ENCODE data around the gene NTRK3.

NTRK3 gene

DNA sequence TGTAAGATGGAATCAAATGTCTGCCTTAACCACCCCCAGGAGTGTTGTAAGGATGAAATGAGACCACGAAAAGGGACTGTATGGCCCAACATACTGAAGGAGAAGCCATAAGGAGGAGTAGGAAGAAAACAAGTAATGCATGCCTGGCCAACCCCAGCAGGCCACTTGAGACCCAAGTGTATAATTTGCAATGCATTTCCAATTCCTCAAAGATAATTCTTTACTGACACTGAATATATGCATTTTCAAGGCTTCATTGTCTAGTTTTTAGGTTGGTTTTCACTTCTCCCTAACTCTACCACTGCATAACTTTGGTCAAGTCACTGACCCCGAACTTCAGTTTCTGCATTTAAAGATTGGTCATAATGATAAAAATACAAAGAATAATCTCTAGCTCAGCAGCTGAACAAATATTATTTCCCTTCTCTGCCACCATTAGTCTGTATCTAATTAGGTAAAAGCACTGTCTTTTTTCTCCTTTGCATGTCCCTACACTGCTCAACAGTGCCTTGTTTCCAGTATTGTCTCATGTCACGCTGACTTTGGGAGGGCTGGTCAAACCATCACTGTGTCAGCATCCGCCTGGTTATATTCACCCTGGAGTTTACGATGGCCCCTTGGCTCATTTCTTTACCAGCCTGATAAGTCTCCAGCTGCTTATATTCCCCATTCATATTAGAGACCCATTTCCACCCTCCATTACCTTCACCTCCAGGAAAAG lies 378.6 kb downstream of the NTRK3 start:
- H3K27ac ChIP-seq (ENCODE audit: low read depth, low read length): no peak overlapping the region
- no peak overlapping the region for H3K9ac ChIP-seq (ENCODE audit: low read depth, low read length)
- H3K4me3 ChIP-seq (ENCODE audit: low read depth, low read length): no peak overlapping the region
- H3K4me1 ChIP-seq (ENCODE audit: control insufficient read depth, insufficient read depth, low read length): no peaks in the 10 kb centered on the region
- no peaks in the 10 kb centered on the region for H3K27me3 ChIP-seq (ENCODE audit: control insufficient read depth, insufficient read depth, low read length)
- no peaks in the 10 kb centered on the region for H3K36me3 ChIP-seq (ENCODE audit: control insufficient read depth, insufficient read depth, low read length)
- no peaks in the 10 kb centered on the region for H3K9me3 ChIP-seq (ENCODE audit: control insufficient read depth, insufficient read depth, low read length)

DNA sequence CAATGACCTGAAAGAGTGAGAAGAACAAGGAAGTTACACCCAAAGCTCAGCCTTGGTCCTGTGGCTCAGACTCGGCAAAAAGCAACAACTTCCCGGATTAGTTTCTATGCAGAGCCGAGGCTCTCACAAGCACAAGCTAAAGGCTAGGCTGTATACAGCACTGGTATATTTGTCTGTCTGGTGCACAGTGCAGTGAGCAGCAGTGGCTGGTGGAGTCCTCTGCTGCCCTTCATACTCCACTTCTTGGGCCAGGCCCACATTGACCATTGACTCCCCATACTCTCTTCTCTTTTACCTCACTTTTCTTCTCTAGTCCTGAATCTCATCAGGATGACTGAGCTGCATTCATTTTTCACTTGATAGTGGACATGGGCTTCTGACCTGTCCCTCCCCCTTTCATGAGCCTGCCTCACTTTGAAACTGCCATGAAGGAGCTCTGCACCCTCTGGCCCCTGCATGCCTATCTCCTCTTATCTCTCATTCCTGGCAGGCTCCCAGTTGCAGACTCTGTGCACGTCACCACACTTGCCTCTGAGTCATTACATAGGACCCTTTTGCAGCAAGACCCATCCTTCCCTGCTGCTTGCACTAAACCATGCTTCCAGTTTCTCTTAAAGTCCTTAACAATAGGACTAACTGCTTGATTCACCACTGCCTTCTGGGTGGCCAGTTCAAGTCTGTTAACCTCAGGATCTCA lies 379.3 kb downstream of the NTRK3 start:
- Histone ChIP-seq H3K27ac (ENCODE audit: low read depth, low read length) (no peak overlapping the region), H3K27me3 (ENCODE audit: control insufficient read depth, insufficient read depth, low read length) (no peaks in the 10 kb centered on the region), H3K9ac (ENCODE audit: low read depth, low read length) (no peak overlapping the region), H3K9me3 (ENCODE audit: control insufficient read depth, insufficient read depth, low read length) (no peaks in the 10 kb centered on the region), H3K36me3 (ENCODE audit: control insufficient read depth, insufficient read depth, low read length) (no peaks in the 10 kb centered on the region), H3K4me3 (ENCODE audit: low read depth, low read length) (no peak overlapping the region), H3K4me1 (ENCODE audit: control insufficient read depth, insufficient read depth, low read length) (no peaks in the 10 kb centered on the region)

DNA sequence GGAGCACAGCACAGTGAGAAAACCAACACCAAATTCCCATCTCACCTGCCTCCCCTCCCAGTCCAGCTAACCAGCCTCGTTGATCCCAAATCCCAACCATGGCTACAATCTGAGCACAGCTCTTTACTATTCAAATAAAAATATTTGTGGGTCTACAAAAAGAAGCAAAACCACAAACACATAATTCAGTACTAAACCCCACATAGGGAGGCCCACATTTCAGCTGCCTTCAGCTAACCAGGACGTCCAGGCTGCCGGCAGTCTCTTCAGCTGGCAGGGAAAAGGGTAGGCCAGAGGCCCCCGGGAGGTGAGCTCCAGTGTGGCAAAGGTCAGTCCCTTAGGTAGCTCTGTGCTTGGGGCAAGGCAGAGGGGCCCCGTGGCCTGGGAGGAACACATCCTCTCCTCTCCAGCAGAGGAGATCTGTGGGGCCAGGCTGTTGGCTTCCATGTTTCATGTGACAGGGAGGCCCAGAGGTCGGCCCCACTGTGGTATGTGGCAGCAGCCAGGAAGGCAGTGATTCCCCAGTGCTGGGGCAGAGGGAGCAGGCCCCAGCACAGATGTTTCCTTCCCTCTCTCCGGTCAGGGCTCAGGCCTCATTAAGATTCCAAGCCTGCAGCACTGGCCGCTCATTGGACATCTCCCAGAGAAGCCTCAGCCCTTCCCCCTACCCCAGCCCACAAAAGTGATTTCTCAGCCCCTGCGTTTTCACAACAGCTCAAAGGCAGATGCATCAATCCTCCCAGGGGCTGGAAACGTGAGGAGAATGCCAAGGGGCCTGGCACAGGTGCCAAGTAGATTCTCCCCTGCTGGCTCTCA lies 381.4 kb downstream of the NTRK3 start:
- no peaks in the 10 kb centered on the region for H3K4me1 ChIP-seq (ENCODE audit: control insufficient read depth, insufficient read depth, low read length)
- no peaks in the 10 kb centered on the region for H3K9me3 ChIP-seq (ENCODE audit: control insufficient read depth, insufficient read depth, low read length)
- H3K27ac ChIP-seq (ENCODE audit: low read depth, low read length): no peak overlapping the region
- H3K36me3 ChIP-seq (ENCODE audit: control insufficient read depth, insufficient read depth, low read length): no peaks in the 10 kb centered on the region
- H3K27me3 ChIP-seq (ENCODE audit: control insufficient read depth, insufficient read depth, low read length): no peaks in the 10 kb centered on the region
- H3K9ac ChIP-seq (ENCODE audit: low read depth, low read length): no peak overlapping the region
- no peak overlapping the region for H3K4me3 ChIP-seq (ENCODE audit: low read depth, low read length)

DNA sequence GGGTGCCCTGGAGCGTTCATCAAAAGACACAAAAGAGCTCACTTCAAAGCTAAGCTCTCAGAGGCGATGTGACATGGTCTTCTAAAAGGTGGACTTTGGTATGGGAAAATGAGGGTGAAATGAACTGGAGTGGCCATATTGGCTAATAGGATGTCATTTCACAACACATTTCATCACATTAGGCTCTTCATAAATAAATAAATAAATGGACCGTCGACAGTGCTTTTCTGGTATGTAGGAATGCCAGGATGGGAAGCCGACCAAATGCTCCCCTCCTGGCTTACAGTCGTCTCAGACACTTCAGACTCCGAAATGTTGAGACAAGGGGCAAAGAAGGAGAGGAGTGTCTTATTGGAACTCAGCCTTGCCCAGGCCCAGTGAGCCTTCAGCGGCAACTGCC lies 383.0 kb downstream of the NTRK3 start:
- no peaks in the 10 kb centered on the region for H3K27me3 ChIP-seq (ENCODE audit: control insufficient read depth, insufficient read depth, low read length)

DNA sequence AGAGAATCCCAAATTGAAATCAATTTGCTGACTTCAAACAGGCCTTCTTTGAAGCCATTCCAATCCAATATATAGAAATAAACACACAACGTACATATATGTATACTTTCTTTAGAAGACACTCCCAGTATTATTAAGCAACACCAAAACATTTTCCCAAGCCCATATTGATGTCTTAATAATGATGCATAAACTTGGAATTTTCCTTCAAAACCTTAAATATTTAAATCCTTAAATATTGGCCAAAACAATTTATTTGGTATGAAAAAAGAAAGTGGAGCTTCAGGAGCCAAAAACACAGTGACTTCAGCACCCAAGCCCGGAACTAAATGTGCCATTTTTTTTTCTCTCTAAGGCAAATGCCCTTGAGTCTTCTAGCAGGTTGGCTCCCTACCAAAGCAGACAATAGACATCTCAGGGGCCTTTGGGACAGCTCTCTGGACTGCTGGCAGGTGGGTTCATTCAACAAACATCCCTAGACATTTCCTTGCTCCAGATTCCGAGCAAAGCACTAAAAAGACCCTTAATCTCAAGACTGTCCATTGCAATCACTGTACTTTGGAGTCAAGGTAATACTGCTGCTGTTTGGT lies 384.7 kb downstream of the NTRK3 start:
- no peak overlapping the region for H3K4me3 ChIP-seq (ENCODE audit: low read depth, low read length)
- H3K9me3 ChIP-seq (ENCODE audit: control insufficient read depth, insufficient read depth, low read length): no peaks in the 10 kb centered on the region
- no peaks in the 10 kb centered on the region for H3K36me3 ChIP-seq (ENCODE audit: control insufficient read depth, insufficient read depth, low read length)
- no peak overlapping the region for H3K9ac ChIP-seq (ENCODE audit: low read depth, low read length)
- no peak overlapping the region for H3K27ac ChIP-seq (ENCODE audit: low read depth, low read length)
- H3K4me1 ChIP-seq (ENCODE audit: control insufficient read depth, insufficient read depth, low read length): no peaks in the 10 kb centered on the region
- no peaks in the 10 kb centered on the region for H3K27me3 ChIP-seq (ENCODE audit: control insufficient read depth, insufficient read depth, low read length)

More for the DNA sequence above, 383.0 kb downstream of the NTRK3 start:
- no peaks in the 10 kb centered on the region for H3K4me1 ChIP-seq (ENCODE audit: control insufficient read depth, insufficient read depth, low read length)
- no peak overlapping the region for H3K27ac ChIP-seq (ENCODE audit: low read depth, low read length)
- H3K4me3 ChIP-seq (ENCODE audit: low read depth, low read length): no peak overlapping the region
- H3K36me3 ChIP-seq (ENCODE audit: control insufficient read depth, insufficient read depth, low read length): no peaks in the 10 kb centered on the region
- no peaks in the 10 kb centered on the region for H3K9me3 ChIP-seq (ENCODE audit: control insufficient read depth, insufficient read depth, low read length)
- no peak overlapping the region for H3K9ac ChIP-seq (ENCODE audit: low read depth, low read length)

DNA sequence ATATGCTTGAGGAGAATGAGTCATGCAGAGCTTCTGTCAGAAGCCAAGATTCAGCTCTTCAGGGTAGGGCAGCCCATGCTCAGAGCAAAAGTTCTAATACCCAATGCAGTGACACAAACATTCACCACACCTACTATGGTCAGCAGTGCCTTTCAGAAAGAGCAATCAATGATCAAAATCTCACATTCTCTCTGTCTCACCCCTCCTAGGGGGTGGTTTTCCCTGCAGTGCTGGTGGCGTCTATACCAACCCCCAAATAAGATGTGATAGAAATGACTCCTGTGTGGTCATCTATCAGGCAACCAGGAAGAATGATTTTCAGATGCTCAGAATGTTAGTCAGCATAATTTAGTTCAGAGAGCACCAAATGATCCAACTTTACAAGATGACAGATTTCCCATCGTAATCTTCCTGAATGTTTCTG lies 385.3 kb downstream of the NTRK3 start:
- Histone ChIP-seq H3K4me1 (ENCODE audit: control insufficient read depth, insufficient read depth, low read length) (no peaks in the 10 kb centered on the region), H3K36me3 (ENCODE audit: control insufficient read depth, insufficient read depth, low read length) (no peaks in the 10 kb centered on the region), H3K9ac (ENCODE audit: low read depth, low read length) (no peak overlapping the region), H3K9me3 (ENCODE audit: control insufficient read depth, insufficient read depth, low read length) (no peaks in the 10 kb centered on the region), H3K27me3 (ENCODE audit: control insufficient read depth, insufficient read depth, low read length) (no peaks in the 10 kb centered on the region), H3K4me3 (ENCODE audit: low read depth, low read length) (no peak overlapping the region), H3K27ac (ENCODE audit: low read depth, low read length) (no peak overlapping the region)

DNA sequence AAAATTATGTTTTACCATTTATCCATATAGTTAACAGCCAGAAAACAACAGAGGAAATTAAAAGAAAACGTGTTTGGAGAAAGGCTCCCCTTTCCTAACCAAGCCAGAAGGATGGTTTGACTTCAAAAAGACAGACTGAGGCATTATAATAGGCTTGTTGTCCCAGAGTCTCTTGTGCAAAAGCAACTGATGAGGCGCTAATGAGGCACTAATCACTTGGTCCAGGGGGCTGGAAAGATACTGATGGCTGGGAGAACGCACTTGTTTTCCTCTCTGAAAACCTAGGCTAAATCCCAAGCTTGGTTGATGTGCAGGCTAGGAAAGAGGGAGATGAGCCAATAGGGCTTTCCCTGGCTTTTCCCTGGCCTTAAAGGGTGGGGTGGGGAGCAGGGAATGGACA lies 389.6 kb downstream of the NTRK3 start:
- H3K27me3 ChIP-seq (ENCODE audit: control insufficient read depth, insufficient read depth, low read length): no peaks in the 10 kb centered on the region
- no peak overlapping the region for H3K27ac ChIP-seq (ENCODE audit: low read depth, low read length)
- H3K4me3 ChIP-seq (ENCODE audit: low read depth, low read length): no peak overlapping the region
- no peaks in the 10 kb centered on the region for H3K9me3 ChIP-seq (ENCODE audit: control insufficient read depth, insufficient read depth, low read length)
- no peaks in the 10 kb centered on the region for H3K4me1 ChIP-seq (ENCODE audit: control insufficient read depth, insufficient read depth, low read length)
- H3K36me3 ChIP-seq (ENCODE audit: control insufficient read depth, insufficient read depth, low read length): no peaks in the 10 kb centered on the region
- no peak overlapping the region for H3K9ac ChIP-seq (ENCODE audit: low read depth, low read length)

DNA sequence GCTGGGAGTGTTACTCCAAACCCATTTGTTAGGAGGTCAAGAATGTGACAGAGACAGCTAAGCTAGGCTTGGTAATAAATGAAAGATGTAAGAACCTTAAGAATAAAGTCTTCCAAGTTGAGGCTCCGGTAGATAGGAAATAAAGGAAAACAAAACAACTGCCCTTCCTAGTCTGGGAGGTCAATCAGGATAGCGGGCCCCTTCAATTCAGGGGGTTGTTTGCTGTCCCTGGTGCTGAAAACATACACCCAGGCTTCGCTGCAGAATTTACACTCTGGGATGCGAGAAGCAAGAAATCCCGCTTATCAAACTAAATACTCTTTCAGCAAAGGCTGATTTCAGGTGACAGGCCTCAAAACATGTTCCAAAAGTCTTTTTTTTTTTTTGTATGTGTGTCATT lies 393.4 kb downstream of the NTRK3 start:
- no peaks in the 10 kb centered on the region for H3K27me3 ChIP-seq (ENCODE audit: control insufficient read depth, insufficient read depth, low read length)
- no peaks in the 10 kb centered on the region for H3K4me1 ChIP-seq (ENCODE audit: control insufficient read depth, insufficient read depth, low read length)
- H3K36me3 ChIP-seq (ENCODE audit: control insufficient read depth, insufficient read depth, low read length): no peaks in the 10 kb centered on the region
- H3K9ac ChIP-seq (ENCODE audit: low read depth, low read length): no peak overlapping the region
- H3K4me3 ChIP-seq (ENCODE audit: low read depth, low read length): no peak overlapping the region
- no peaks in the 10 kb centered on the region for H3K9me3 ChIP-seq (ENCODE audit: control insufficient read depth, insufficient read depth, low read length)
- no peak overlapping the region for H3K27ac ChIP-seq (ENCODE audit: low read depth, low read length)

DNA sequence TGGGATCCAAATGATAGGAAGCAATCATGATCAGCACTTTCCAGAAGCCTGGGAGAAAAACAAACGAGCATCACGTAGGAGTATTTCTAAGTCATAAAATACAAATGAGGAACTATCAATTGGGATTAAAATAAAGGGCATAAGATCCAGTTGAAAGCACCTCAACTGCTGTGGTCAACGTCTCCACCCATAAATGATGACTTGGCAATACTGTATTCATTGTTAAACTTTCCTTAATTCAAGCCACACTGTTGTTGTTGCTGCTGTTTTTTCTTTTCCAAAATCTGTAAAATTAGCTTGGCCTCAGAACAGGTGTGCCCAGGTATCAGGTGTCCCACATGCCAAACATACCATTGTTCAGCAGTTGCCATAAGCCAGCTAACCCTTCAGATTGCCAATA lies 395.8 kb downstream of the NTRK3 start:
- Histone ChIP-seq H3K9ac (ENCODE audit: low read depth, low read length) (no peak overlapping the region), H3K4me1 (ENCODE audit: control insufficient read depth, insufficient read depth, low read length) (no peaks in the 10 kb centered on the region), H3K4me3 (ENCODE audit: low read depth, low read length) (no peak overlapping the region), H3K27ac (ENCODE audit: low read depth, low read length) (no peak overlapping the region), H3K9me3 (ENCODE audit: control insufficient read depth, insufficient read depth, low read length) (no peaks in the 10 kb centered on the region), H3K27me3 (ENCODE audit: control insufficient read depth, insufficient read depth, low read length) (no peaks in the 10 kb centered on the region), H3K36me3 (ENCODE audit: control insufficient read depth, insufficient read depth, low read length) (no peaks in the 10 kb centered on the region)

DNA sequence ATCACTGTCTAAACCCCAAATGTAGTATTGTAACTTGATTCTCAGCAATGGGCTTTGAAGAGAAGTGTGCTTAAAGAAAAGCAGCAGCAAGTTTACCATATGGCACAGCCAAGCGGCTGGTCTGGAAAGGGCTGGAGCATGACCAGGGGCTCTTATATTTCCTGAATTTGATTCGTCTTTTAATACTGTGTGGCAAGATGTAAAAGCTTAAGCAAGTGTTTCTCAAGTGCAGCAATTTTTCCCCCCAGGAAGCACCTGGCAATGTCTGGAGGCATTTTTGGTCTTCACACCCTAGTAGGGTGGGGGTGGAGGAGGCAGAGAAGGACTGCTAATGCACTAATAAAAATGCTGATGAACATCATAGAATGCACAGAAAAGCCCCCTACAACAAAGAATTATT lies 397.9 kb downstream of the NTRK3 start:
- Histone ChIP-seq H3K4me1 (ENCODE audit: control insufficient read depth, insufficient read depth, low read length) (no peaks in the 10 kb centered on the region), H3K27me3 (ENCODE audit: control insufficient read depth, insufficient read depth, low read length) (no peaks in the 10 kb centered on the region), H3K9me3 (ENCODE audit: control insufficient read depth, insufficient read depth, low read length) (no peaks in the 10 kb centered on the region)

More for the DNA sequence above, 397.9 kb downstream of the NTRK3 start:
- Histone ChIP-seq H3K9ac (ENCODE audit: low read depth, low read length) (no peak overlapping the region), H3K27ac (ENCODE audit: low read depth, low read length) (no peak overlapping the region), H3K4me3 (ENCODE audit: low read depth, low read length) (no peak overlapping the region), H3K36me3 (ENCODE audit: control insufficient read depth, insufficient read depth, low read length) (no peaks in the 10 kb centered on the region)

Data from HUES48 (cell line).